Right ventricle myocardium superior (tissue), 1 donor: Measurements from ENCODE around the gene TIMM23. TPM values are rescaled to one million over a fixed set of nuclear protein-coding genes. Genes with fewer than 3 reads are reported as not detected.

Source experiments
- ATAC-seq: fragments of 200-7000 bp; cut with Tn5 transposase; one replicate; pipeline ENCODE4 v1.9.1; 2020; ENCODE audit warnings: mild to moderate bottlenecking; ENCODE audit not compliant: poor library complexity
- DNase-seq: peaks from one replicate; pipeline ENCODE4 v3.0.0-alpha.2; 2020
- intact Hi-C: fragments of 100-400 bp; cut with DNase I; formaldehyde crosslinking; loops from one replicate; pipeline ENCODE4 v1.11.2; 2022
- total RNA-seq: library from RNA; stranded (reverse); fragmentation: NEBNext Ultra II Directional; extraction: Animal tissue kit (Norgen Biotek cat#: 25700); gene quantifications from one replicate; pipeline ENCODE4 v1.2.1, GENCODE V29; 2021
- donor health status: DM: no; HTN: yes; CAD: no; lungs with severe emphysema.

The TIMM23 gene
- total RNA-seq, 1 donor from 2014 or later: 86.0 TPM

GRCh38 chr10:46016811-46017210, 44.5 kb downstream of the TIMM23 start:
- ATAC-seq (no peak), DNase-seq (no peak)
- intact Hi-C loops: no loop called here

GRCh38 chr10:46017733-46018132, 45.4 kb downstream of the TIMM23 start:
- DNase-seq: no peak
- intact Hi-C loops: no loop called here

GRCh38 chr10:46018453-46019176, 46.3 kb downstream of the TIMM23 start:
- intact Hi-C loops: no loop called here
- ATAC-seq: no peak
- no peak for DNase-seq

More at GRCh38 chr10:46017733-46018132, 45.4 kb downstream of the TIMM23 start:
- no peak for ATAC-seq

- DNase-seq (no peak), ATAC-seq (peak; percentile 22)
- intact Hi-C loops: no loop called here
These were observed 46.9 kb downstream of the TIMM23 start for GRCh38 chr10:46019177-46019528.

GRCh38 chr10:46019569-46020343, 47.5 kb downstream of the TIMM23 start:
- DNase-seq (peak; percentile 51), ATAC-seq (peak; percentile 55)
- intact Hi-C loops: no loop called here

GRCh38 chr10:46020344-46020657, 48.0 kb downstream of the TIMM23 start:
- ATAC-seq (peak; percentile 38), DNase-seq (no peak)
- intact Hi-C loops: no loop called here

- peak; percentile 96 for DNase-seq
- peak; percentile 93 for ATAC-seq
- intact Hi-C loops: no loop called here
These were observed 50.9 kb downstream of the TIMM23 start for GRCh38 chr10:46022978-46023702.

- ATAC-seq (no peak), DNase-seq (no peak)
- intact Hi-C loops: no loop called here
These were observed 52.7 kb downstream of the TIMM23 start for GRCh38 chr10:46024948-46025347.

GRCh38 chr10:46025406-46025805, 53.1 kb downstream of the TIMM23 start:
- intact Hi-C loops: no loop called here
- no peak for DNase-seq
- ATAC-seq: no peak

GRCh38 chr10:46026106-46026505, 53.8 kb downstream of the TIMM23 start:
- no peak for DNase-seq
- no peak for ATAC-seq
- intact Hi-C loops: no loop called here

GRCh38 chr10:46028584-46029460, 56.5 kb downstream of the TIMM23 start:
- peak; percentile 23 for ATAC-seq
- no peak for DNase-seq
- intact Hi-C loops: no loop called here

- intact Hi-C loops: no loop called here
- ATAC-seq: no peak
- DNase-seq: no peak
These were observed 57.3 kb downstream of the TIMM23 start for GRCh38 chr10:46029461-46030030.

GRCh38 chr10:46030091-46030937, 58.0 kb downstream of the TIMM23 start, which contains the start of gene NCOA4:
NCOA4 (minus strand) TSS chr10:46030623; CDS start chr10:46016680, 13,943 bp downstream.
- intact Hi-C loops: no loop called here
- peak; percentile 99 for DNase-seq
- peak; percentile 98 for ATAC-seq

- intact Hi-C loops: no loop called here
- ATAC-seq: no peak
- DNase-seq: no peak
These were observed 59.6 kb downstream of the TIMM23 start for GRCh38 chr10:46031648-46032532.

GRCh38 chr10:46033602-46034011, 61.3 kb downstream of the TIMM23 start:
- ATAC-seq (no peak), DNase-seq (no peak)
- intact Hi-C loops: no loop called here
